Ovary (tissue), 3 donors: ENCODE results near the gene KCTD10.

Source experiments
- CTCF ChIP-seq, 3 donors: fragments of 450-650 bp in 2 of 3; fragments of 200-600 bp in 1 of 3; IDR thresholded peaks; one replicate each; pipeline versions ENCODE4 v1.5.1 to v1.8.0; 2016 to 2022; ENCODE audit warnings: antibody characterized with exemption in 3 of 3, mild to moderate bottlenecking in 1 of 3
- POLR2A ChIP-seq: fragments of 450-650 bp; IDR thresholded peaks from one replicate; pipeline ENCODE4 v1.6.1; 2017; ENCODE audit warnings: antibody characterized with exemption, mild to moderate bottlenecking, moderate library complexity
- donor health status: DM: no; HTN: no; CAD: no.

- TF ChIP-seq CTCF (IDR thresholded peaks at IDR 0.05) (no peak), POLR2A (no peak)
These were observed 44.7 kb upstream of the KCTD10 start for GRCh38 chr12:109521831-109522230.
